AG10803 (cell line): ENCODE measurements around the gene MAG.

Experiments
- DNase-seq: peaks from one replicate; pipeline ENCODE4 v3.0.0; 2010; ENCODE audit warnings: low read depth
- H3K4me3 ChIP-seq: 2 replicates; pipeline ENCODE4 v1.5.1; 2011; ENCODE audit warnings: mild to moderate bottlenecking, low read length, control low read depth
- CTCF ChIP-seq: conservative IDR thresholded peaks from 2 replicates; pipeline ENCODE4 v1.5.1; 2011; ENCODE audit warnings: mild to moderate bottlenecking, low read length, control low read depth, inconsistent platforms

Gene MAG

GRCh38 chr19:35342430-35342829, 50.5 kb downstream of the MAG start:
- no peak overlapping the region for H3K4me3 ChIP-seq
- no peak for DNase-seq
- TF ChIP-seq CTCF = no peak

DNA sequence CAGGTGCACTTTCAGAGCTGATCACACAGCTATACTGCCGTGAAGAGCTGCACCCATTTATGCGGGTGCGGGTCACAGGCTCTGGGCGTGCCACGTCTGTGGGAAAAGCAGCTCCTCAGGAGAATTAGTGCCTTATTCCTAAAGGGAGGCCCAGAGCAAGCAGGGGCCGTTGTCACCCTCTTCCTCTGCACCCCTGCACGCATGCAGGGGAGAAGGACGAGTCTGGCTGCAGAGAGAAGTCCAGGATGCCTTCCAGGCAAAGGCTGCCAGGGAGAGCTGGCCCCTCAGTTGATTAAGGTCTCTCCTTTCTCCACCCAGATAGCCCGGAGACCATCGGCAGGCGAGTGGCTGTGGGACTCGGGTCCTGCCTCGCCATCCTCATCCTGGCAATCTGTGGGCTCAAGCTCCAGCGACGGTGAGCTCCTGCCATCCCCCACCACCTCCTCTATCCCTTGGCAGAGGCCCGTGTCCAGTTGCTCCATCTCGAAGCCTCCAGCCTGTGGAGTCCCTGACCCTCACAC, 52.6 kb downstream of the MAG start:
- DNase-seq = no peak
- no peak for TF ChIP-seq CTCF

DNA sequence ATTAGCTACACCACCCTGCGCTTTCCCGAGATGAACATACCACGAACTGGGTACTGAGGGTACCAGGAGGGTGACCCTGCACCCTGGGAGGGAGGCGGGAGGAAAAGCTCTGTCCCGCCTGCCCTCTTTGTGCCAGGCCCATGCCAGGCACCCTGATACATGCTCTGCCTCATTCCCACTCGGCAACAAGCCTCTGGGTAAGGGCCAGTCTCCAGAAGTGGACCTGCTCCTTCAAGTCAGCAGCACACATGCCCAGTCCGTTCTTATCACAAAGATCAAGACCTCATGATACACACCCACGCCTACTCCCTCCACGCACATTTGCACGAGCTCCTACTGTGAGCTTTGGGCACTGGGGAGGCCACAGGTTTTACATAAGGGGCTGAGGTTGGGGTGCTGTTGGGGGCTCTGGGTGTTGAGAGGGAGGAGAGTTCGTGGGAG, 53.7 kb downstream of the MAG start:
- no peak overlapping the region for H3K4me3 ChIP-seq
- no peak for TF ChIP-seq CTCF
- DNase-seq = no peak

More for the DNA sequence above, 52.6 kb downstream of the MAG start:
- no peak overlapping the region for H3K4me3 ChIP-seq

DNA sequence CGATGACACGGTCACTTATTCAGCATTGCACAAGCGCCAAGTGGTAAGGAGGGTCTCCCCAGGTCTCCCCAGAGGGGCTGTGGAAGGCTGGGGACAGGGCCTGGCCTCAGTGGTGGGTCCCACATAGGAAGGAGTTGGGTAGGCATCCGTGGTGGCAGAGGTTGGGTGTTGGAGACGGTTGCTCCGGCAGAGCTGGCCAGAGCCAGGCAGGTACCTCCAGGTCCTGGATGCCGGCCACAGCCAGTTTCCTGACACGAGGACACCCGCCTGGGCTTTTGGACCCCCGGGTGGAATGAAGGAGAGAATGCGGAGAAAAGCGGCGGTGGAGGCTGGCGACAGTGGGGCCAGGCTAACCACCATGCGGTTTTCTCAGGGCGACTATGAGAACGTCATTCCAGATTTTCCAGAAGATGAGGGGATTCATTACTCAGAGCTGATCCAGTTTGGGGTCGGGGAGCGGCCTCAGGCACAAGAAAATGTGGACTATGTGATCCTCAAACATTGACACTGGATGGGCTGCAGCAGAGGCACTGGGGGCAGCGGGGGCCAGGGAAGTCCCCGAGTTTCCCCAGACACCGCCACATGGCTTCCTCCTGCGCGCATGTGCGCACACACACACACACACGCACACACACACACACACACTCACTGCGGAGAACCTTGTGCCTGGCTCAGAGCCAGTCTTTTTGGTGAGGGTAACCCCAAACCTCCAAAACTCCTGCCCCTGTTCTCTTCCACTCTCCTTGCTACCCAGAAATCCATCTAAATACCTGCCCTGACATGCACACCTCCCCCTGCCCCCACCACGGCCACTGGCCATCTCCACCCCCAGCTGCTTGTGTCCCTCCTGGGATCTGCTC, 54.5 kb downstream of the MAG start:
- no peak overlapping the region for H3K4me3 ChIP-seq
- DNase-seq = no peak
- TF ChIP-seq CTCF = no peak

DNA sequence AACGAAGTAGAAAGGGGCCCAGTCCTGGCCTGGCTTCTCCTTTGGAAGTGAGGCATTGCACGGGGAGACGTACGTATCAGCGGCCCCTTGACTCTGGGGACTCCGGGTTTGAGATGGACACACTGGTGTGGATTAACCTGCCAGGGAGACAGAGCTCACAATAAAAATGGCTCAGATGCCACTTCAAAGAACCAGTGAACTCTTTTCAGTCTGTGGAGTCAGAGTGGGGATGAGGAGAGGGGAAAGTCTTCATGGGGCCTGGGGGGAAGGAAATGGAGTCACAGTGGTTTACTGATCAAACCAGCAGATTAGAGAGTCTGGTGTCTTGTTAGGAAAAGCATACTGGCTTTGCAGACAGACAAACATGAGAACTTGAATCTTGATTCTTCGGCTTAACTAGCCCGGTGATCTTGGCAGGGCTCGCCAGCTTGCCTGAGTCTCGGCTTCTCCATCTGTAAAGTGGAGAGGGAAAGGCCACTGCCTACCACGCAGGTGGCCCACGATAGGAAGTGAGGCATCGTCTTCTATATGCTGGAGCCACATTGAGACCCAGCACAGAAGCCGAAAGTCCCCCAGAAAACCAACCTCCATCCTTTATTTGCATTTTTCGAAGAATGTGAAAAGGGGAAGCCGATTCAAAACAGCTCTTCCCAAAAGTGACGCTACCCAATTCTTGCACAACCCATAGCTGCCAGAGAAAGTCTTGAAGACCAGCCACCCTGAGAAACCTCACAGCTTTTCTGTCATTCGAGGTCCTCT, 55.4 kb downstream of the MAG start, which contains the start of gene FFAR1:
Gene FFAR1, plus strand, starts transcription at position 732 of the 759 bp plus-strand sequence. CDS start 3,650 bp downstream, outside the sequence.
- TF ChIP-seq CTCF = no peak

GRCh38 chr19:35347930-35348298, 56.0 kb downstream of the MAG start:
- TF ChIP-seq CTCF = no peak
- no peak overlapping the region for H3K4me3 ChIP-seq
- DNase-seq = no peak

More for the DNA sequence above, 55.4 kb downstream of the MAG start, which contains the start of gene FFAR1:
- DNase-seq = no peak
- H3K4me3 ChIP-seq = no peak within 1 kb of the TSS
